RKO (cell line): ENCODE data around the gene MMD2.
"Not testable (repeated sequence)": the region's sequence is repeated elsewhere in the genome, so short reads cannot be mapped to it uniquely, and the experiment has no call there.

ENCODE experiments used
- DNase-seq: peaks from one replicate; pipeline ENCODE4 v3.0.0-alpha.2; 2016; ENCODE audit warnings: low spot score

Gene MMD2

DNA sequence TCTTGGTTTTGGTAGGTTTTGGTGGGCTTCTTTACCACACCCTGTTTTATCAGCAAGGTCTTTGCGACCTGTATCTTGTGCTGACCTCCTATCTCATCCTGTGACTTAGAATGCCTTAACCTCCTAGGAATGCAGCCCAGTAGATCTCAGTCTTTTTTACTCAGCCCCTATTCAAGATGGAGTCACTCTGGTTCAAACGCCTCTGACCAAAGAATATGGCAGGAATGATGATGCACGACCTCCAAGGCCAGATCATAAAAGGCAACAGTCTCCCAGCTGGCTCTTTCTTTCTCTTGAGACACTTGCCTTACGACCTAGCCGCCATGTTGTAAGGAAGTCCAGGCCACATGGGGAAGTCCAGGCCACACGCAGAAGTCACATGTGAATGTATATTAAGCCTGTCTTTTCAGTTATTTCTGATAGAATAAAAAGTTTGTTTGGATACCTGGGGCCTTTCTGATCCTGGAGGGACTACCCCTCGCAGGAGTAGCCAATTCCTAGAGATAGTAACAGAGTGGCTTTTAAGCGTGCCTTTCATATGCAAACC, 65.0 kb downstream of the MMD2 start:
- DNase-seq, result no peak

DNA sequence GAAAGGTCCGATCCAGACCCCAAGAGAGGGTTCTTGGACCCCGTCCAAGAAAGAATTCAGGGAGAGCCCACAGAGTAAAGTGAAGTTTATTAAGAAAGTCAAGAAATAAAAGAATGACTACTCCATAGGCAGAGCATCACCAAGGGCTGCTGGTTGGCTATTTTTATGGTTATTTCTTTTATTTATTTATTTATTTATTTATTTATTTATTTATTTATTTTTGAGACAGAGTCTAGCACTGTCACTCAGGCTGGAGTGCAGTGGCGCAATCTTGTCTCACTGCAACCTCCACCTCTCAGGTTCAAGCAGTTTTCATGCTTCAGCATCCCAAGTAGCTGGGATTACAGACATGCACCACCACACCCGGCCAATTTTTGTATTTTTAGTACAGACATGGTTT, 65.8 kb downstream of the MMD2 start:
- not testable (repeated sequence) for DNase-seq

DNA sequence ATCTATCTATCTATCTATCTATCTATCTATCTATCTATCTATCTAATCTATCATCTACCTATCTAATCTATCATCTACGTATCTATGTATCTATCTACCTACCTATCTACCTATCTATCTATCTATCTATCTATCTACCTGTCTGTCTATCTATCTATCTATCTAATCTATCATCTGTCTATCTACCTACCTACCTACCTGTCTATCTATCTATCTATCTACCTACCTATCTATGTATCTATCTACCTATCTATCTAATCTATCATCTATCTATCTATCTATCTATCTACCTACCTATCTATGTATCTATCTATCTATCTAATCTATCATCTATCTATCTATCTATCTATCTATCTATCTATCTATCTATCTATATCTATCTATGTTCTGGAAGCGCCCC, 67.5 kb downstream of the MMD2 start:
- not testable (repeated sequence) for DNase-seq

DNA sequence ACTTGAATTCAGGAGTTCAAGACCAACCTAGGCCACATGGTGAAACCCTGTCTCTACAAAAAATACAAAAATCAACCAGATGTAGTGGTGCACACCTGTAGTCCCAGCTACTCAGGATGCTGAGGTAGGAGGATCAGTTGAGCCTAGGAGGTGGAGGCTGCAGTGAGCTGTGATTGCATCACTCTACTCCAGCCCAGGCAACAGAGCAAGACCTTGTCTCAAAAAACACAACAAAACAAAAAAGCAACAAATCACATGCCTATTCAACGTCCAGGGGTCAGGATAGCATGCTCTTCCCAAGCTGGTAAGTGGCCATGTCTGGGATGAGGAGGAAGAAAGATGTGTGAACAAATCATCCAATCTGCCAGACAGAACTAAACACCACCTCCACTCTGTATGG, 69.3 kb downstream of the MMD2 start:
- no peak for DNase-seq

DNA sequence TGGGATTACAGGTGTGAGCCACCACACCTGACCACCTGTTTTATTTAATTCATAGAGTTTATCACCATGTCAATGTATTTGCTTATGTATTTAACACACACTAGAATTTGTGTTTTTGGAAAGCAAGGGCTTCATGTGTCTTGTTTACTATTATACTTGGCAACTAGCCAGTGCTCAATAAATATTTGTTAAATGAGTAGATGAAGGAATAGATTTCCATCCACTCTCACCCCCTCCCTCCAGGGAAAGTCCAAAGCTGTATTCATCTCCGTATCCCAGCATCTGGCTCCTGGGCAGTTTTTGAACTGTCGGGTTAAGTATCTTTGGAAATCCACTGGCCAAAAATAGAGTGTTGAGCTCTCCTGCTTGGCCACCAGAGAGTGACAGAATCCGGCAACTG, 70.8 kb downstream of the MMD2 start:
- no peak for DNase-seq

DNA sequence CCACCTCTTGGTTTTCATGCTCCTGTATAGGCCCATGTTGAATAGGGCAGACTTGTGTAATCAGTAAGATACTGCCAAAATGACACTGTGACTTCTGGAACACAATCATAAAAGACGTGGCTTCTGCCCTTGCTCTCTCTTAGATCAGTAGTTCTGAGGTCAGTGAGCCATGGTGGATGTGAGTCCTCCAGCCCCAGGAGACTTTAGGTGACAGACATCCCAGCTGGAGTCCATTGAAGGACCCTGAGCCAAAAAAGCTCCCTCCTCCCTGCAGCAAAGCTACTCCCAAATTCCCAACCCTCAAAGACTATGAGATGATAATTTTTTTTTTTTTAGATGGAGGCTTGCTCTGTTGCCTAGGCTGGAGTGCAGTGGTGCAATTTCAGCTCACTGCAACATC, 72.3 kb downstream of the MMD2 start:
- no peak for DNase-seq

DNA sequence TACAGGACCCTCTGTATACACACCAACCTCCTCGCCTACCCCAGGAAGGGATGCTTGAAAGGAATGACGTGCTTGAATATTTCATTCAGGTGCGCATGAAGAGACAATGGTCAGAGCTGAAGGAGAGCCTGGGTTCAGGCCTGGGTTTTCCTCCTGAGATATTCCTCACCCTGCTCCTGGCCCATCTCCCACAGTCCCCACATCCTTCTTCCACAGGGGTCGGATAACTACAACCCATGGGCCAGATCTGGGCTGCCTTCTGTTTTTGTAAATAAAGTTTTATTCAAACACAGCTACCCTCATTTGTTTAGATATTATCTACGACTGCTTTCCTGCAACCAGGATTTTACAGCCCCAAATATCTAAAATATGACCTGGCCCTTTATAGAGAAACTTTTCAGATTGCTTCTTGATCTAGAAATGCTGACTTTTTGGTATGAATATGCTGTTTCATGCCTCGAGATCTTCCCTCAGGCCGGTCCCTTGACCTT, 73.6 kb downstream of the MMD2 start:
- no peak for DNase-seq

DNA sequence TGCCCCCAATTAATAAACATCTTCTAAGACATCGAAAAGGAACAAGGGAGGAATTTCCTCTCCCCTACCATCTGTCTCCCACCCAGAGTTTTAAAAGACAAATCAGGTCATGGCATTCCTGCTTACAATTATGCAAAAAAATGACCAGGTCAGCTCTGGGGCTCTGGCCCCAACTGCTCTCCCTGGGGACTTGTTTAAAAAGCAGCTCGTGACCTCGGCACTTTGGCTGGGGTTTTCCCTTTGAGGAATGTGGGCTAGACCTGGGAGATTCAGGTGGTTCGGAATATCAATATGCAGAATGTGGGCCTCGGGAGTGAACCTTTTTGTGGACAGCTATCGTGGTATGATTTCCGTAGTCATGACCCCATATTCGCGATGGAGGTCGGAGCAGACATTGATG, 74.8 kb downstream of the MMD2 start:
- DNase-seq, result no peak

DNA sequence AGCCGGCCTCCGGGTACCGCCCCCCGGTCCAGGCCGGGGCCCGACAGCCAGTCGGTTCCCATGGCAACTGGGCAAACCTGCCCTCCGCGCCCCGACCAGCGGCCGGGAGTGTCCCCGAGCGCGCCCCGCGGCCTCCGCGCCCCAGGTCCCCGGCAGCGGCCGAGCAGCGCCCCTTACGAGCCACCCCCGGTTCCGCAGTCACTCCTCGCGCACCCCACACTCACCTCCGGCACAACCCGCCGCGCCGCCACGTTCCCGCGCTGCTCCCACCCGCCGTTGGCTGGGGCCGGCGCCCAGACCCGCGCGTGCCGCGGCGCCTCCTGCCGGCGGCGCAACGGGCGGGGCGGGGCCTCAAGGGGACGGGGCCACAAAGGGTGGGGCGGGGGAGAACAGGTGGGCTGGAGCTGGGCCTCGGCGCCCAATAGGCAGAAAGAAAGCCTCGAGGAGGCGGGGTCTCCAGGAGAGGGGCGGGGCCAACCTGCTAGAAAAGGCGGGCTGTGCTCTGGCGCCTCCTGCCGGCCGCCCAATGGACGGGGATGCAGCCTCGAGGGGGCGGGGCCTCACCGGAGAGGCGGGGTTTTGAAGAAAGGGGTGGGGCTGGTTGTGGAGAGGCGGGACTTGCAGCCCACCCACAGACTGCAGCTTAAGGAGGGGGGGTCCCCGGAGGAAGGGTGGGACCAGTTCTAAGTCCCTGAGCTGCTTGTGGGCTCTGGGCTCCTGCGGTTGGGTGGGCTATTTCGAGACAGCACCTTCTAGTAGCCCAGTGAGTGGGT, 75.4 kb downstream of the MMD2 start, which contains the start of gene RADIL:
TSS of gene RADIL (minus strand) at position 345 of the 773 bp plus-strand sequence. CDS start 5,577 bp downstream, outside the sequence.
- DNase-seq, result no peak

DNA sequence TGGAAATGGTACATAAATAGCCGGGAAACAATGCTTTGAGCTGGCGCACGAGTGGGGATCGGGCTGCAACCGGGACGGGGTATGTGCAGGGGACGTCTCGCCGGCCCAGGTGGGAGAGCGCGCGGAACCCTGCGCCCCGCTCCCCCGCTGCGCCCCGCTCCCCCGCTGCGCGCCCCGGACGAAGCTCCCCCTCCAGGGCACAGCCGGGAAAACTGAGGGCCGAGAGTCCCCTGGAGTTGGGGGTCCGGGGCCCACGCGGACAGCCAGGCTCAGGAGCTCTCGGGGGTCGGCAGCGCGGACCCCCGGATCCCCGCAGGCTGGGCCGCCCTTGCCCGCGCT, 76.0 kb downstream of the MMD2 start:
- no peak for DNase-seq

DNA sequence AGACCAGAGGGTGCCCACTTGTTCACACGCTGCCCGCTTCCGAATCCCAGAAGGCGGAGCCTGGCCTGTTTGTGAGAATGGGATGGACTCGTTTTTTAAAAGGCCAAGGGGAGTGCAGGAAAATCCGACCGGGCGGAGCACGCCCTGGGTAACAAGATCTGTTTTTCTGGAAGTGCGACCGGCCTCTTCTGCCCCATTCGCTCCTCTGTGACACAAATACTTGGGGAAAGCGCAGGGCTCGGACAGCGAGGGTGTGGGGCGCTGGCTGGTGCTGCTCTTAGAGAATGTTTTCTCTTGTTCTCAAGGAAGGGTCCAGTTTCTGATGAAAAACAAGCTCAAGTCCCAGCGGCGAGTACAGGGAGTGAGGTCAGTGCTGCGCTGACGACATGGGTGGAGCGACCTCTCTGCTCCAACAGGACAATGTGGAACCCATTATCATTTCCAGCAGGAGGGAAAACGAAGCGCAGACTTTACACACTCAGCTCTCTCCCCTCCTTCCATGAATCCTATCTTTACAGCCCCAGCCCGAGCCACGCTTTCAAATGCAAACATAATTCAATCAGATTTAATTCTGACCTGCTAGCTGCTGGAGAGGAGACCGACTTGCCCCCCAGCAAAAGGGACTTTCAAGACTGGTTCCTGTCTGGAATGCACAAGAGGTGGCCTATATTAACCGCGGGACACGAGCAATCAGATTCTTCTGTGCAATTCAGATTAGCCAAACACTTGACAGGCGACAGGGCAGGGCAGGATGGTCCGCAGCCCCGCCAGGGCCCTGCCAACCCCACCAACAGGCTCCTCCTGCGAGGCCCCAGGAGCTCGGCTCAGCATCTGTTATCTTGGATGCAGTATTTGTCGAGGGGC, 76.6 kb downstream of the MMD2 start:
- no peak for DNase-seq

DNA sequence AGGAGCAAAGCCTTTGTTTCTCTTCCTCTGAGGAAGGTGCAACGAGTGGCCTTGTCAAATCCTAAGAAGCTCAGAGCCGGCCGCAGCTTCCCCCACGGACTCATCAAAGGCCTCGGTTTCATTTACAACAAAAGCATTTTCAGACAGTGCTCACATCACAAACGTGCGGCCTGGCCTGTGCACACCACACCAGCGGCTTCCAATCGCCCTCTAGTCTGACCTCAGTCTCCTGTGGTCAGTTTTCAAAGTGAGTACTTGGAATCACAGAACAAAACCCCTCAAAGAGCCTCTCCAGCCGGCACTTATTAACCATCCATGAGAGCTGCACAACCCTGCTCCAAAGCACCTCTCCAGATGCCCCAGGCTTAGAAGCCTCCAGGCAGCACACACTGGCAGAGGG, 78.8 kb downstream of the MMD2 start:
- no peak for DNase-seq

DNA sequence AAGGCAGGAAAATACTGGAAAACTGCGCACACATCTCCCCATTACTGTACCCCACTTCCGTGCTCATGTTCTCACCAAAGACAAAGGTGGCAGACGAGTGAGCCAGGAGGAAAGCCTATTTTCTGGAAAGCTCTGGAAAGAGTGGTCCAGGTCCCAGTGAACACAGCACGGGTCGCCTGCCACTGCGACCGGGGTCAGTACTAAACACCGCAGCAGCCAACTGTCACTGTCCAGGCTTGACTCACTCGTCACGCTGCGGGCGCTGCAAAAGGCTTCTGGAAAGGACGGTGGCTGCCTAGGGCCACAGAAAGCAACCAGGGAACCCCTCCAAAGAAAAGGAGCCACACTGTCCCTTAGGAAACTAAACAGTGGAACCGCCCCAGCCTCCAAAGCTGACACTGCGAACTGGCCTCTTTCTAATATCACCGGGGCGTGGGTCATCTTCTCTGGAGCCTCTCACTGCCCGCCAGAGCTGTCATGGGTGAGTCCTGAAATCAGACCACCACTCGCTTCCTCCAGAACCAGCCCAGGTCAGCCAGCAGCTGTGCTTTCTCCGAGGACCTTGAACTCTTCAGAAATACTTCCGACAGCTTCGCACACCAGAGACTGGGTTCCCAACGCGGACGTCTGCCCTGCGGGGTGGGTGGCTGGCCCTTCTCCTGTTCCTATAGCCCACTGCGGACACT, 79.4 kb downstream of the MMD2 start:
- DNase-seq, result no peak

DNA sequence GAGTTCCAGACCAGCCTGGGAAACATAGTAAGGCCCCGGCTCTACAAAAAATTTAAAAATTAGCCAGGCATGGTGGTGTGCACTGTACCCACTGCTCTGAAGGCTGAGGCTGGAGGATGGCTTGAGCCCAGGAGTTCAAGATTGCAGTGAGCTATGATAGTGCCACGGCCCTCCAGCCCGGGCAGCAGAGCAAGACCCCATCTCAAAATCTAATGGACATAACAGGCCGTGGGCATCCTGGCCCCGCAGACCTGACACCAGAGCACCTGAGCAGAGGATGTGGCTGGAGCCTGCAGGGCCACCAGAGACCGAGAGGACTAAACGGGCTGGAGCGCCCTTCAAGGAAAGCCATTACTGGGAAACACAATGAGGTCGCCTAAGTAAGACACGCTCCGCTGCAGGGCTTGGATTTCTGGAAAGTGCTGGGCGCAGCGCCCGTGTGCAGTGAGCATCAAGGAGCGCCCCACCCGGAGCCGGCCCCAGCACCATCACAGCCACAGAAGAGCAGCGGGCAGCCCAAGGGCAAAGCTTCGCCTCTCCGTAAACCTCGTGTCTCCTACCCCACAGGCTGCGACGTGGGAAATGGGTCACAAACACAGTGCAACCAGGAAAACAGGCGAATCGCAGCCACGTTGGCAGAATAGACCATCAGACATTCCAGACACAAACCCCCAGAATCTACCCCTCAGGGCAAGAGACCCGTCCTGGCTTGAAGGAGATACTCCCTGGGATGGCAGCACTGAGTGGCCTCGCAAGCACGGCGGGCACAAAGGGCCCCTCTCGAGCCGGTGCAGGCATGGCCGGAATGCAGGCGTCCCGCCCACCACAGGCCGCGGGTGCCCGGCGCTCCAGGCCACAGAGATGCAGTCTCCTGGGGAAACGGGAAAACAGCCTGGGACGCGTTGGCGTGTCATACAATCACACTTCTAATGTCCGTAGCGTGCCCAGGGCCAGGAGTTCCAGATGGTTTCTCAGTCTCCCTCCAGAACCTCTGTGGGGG, 80.4 kb downstream of the MMD2 start:
- DNase-seq, result no peak

DNA sequence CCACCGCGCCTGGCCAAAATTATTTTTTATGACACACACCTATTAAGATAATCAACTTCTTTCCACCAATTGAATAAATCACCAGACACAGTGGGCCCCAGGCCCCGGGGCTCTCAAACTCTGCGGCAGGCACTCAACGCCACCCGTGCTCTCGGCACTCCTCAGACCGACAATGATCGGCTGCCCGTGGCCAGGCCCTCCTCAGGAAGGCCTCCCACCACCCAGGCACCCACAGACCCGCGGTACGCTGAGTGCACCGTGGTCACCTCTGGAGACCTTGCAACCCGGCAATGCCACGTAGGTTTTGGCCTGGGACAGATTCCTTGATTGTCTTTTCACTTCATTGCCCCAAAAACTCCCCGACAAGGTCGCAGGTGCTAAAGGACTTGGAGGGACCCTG, 82.4 kb downstream of the MMD2 start:
- no peak for DNase-seq

DNA sequence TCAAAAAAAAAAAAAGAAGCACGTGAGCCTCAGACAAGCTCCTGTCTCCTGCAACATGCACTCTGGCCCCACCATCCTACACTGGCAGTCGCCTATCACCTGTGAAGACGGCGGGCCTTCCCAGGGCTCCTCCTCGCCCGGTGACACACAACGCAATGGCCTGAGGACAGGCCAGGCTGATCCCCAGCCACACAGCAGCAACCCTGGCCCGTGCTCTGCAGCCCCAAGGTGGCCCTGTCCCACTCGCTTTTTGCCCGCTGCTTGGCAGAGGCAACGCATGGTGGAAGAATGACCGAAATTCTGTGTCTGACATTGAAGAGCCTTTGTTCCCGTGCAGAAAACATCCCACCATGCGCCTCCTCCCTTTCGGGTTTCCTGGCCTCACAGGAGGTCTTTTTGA, 83.6 kb downstream of the MMD2 start:
- no peak for DNase-seq

DNA sequence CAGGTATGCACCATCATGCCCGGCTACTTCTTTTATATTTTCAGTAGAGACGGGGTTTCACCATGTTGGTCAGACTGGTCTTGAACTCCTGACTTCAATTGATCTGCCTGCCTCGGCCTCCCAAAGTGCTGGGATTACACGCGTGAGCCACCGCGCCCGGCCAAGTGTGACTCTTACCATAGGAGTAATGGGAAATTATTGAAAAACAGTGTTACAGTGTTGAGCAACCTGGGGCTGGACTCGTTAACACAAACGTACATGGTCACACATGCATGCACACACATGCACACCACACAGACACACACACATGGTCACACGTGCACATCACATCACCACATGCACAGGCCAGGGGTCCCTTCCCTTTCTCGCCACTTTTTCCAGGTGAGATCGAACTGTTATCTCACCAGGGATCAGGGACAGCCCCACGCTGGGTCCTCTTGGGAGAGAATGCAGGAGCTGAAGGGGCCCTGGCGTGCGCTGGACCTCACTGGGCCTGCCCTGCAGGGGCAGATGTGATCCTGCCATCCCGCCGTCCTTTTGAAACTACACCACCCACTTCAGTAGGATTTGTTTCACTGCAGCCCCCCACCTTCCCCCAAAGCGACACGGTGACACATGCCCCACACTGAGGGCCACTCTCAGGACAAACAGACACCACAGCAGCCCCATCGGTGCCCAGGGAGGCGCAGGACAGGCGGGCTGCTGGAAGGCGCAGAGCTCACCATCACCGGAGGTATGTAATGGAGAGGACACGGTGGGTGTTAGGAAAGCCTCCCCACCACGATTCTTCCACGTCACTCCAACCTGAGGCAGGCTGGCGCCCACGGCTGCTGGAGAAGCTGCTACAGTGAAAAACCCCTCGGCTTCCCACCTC, 85.7 kb downstream of the MMD2 start:
- no peak for DNase-seq

DNA sequence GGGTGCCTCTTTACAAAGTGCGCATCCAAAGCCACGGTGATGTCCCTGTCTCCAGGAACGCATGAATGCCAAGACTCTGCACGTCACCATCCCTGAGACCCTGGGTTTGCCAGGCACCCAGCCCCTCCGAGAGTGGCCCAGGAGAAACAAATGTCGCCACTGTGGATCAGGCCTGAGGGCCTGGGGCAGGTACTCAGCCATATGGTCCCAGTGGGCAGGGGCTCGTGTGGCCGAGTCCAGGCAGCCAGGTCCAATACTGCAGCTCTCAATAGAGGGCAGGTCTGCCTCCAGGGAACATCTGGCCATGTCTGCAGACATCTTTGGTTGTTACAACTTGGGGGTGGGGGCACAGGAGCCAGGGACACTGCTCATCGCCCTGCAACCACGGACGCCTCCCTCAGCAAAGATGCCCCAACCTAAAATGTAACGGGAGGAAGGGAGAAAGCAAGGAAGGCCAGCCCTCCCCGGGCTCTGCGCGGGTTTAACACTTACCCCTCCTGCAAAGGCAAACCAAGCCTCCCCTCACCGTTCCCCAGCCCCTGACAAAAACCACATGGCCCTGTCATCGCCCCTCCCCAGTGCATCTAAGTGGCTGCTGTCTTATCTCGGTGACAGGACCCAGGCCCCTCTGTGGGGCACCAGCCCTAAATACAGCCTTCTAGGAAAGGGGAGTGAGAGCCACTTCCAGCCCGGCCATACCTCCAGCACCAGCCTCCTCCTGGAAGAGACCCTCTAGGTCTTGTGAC, 86.9 kb downstream of the MMD2 start:
- DNase-seq, result no peak

DNA sequence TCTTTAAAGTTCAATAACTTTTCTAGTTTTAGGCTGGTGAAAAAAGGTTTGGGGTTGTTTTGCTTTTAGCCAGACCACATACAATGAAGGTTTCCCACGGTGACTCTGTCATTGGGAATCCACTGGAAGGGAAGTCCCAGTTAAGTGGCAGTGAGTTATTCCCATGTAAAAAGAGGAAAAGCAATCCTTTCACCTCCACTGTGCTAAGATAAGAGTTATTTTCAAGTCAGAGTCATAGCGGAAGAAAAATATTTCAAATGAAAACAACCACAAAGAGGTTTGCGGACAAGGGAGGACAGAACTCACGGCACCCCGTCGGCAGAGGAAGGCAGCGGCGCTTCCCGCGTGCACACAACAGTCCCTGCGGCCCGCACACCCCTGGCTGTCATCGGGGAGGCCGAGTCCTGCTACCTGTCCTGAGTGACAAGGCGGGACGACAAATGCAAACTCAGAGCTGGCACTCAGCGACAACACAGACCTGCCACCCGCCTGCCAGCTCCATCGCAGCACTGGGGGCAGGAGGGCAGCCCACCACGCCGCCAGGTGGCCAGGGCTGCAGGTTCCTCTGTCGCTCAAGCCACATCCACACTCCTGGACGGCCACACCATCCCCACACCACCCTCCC, 87.8 kb downstream of the MMD2 start:
- DNase-seq, result no peak
